Neural crest cell (in vitro differentiated cells): Measurements from ENCODE around the gene COL6A6. TPM values are rescaled to one million over a fixed set of nuclear protein-coding genes. Genes with fewer than 3 reads are reported as not detected.

Experiments
- total RNA-seq: library from RNA; stranded (reverse); gene quantifications from 2 replicates; pipeline ENCODE4 v1.2.1, GENCODE V29; 2021

COL6A6 gene
- total RNA-seq, 1 donor from 2014 or later, result not detected

Other genes with a start within 250 kb of the COL6A6 start
- gene COL6A5, start 171.5 kb upstream of the COL6A6 start, total RNA-seq, result not detected in 2 replicates
- 29.0 and 34.2 TPM in 2 replicates for gene PIK3R4, start 229.7 kb downstream of the COL6A6 start, total RNA-seq